T1000 (cell line): ENCODE results near the gene TEX54.
"Not testable (repeated sequence)": the region's sequence is repeated elsewhere in the genome, so short reads cannot be mapped to it uniquely, and the experiment has no call there.

Source experiments
- DNase-seq: peaks from one replicate; lab custom pipeline; 2025; ENCODE audit warnings: mixed read lengths; lab: John Stamatoyannopoulos, UW

Gene TEX54

GRCh38 chr11:62855571-62856332 lies 23.1 kb upstream of the TEX54 start:
- DNase-seq, result peak; percentile 99

GRCh38 chr11:62854825-62855570 lies 22.4 kb upstream of the TEX54 start:
- DNase-seq, result no peak

- no peak for DNase-seq
These were observed 21.6 kb upstream of the TEX54 start for GRCh38 chr11:62854013-62854824.

- DNase-seq, result no peak
These were observed 20.8 kb upstream of the TEX54 start for GRCh38 chr11:62853279-62853965.

- no peak for DNase-seq
These were observed 20.0 kb upstream of the TEX54 start for GRCh38 chr11:62852523-62853188.

GRCh38 chr11:62851807-62852522 lies 19.3 kb upstream of the TEX54 start:
- no peak for DNase-seq

- DNase-seq, result no peak
These were observed 18.5 kb upstream of the TEX54 start for GRCh38 chr11:62850911-62851806.

GRCh38 chr11:62847767-62848314 lies 15.2 kb upstream of the TEX54 start:
- no peak for DNase-seq

- DNase-seq, result no peak
These were observed 13.5 kb upstream of the TEX54 start for GRCh38 chr11:62846177-62846576.

GRCh38 chr11:62844154-62844553 lies 11.5 kb upstream of the TEX54 start:
- no peak for DNase-seq

GRCh38 chr11:62843466-62843865 lies 10.8 kb upstream of the TEX54 start:
- DNase-seq, result no peak

- not testable (repeated sequence) for DNase-seq
These were observed 10.2 kb upstream of the TEX54 start for GRCh38 chr11:62842891-62843290.

GRCh38 chr11:62842171-62842741 lies 9.6 kb upstream of the TEX54 start:
- no peak for DNase-seq

- peak; percentile 98 for DNase-seq
These were observed 8.9 kb upstream of the TEX54 start for GRCh38 chr11:62841361-62842170.

- peak; percentile 100 for DNase-seq
These were observed 8.2 kb upstream of the TEX54 start for GRCh38 chr11:62840721-62841360.

- peak; percentile 75 for DNase-seq
These were observed 6.7 kb upstream of the TEX54 start, which contains the start of gene WDR74 for GRCh38 chr11:62839050-62839945. TSS of gene WDR74 (minus strand) at chr11:62839590. CDS start at chr11:62839570, 20 bp downstream.
